Neuronal stem cell (in vitro differentiated cells): ENCODE data around the gene GABRB1.

Source experiments
- DNase-seq: peaks from one replicate; pipeline ENCODE4 v3.0.0-alpha.2; 2013; ENCODE audit warnings: low spot score
- H2AFZ ChIP-seq: one replicate; pipeline ENCODE4 v1.6.1; 2013; ENCODE audit warnings: mild to moderate bottlenecking, low read length, inconsistent platforms
- H2AK5ac ChIP-seq: 2 replicates; pipeline ENCODE4 v1.6.1; 2013; ENCODE audit warnings: low read depth, mild to moderate bottlenecking, inconsistent platforms, low read length, moderate library complexity, mixed read lengths
- H2BK120ac ChIP-seq: 2 replicates; pipeline ENCODE4 v1.6.1; 2013; ENCODE audit warnings: low read depth, mild to moderate bottlenecking, inconsistent platforms, low read length, moderate library complexity, mixed read lengths
- H2BK12ac ChIP-seq: one replicate; pipeline ENCODE4 v1.6.1; 2013; ENCODE audit warnings: low read length, inconsistent platforms
- H2BK15ac ChIP-seq: 2 replicates; pipeline ENCODE4 v1.6.1; 2013; ENCODE audit warnings: mild to moderate bottlenecking, low read length, inconsistent platforms, mixed read lengths
- H2BK5ac ChIP-seq: one replicate; pipeline ENCODE4 v1.6.1; 2013; ENCODE audit warnings: inconsistent platforms, mild to moderate bottlenecking, low read length, moderate library complexity
- H3K14ac ChIP-seq: one replicate; pipeline ENCODE4 v1.6.1; 2013; ENCODE audit warnings: low read length, inconsistent platforms
- H3K18ac ChIP-seq: 2 replicates; pipeline ENCODE4 v1.6.1; 2013; ENCODE audit warnings: low read length, inconsistent platforms
- H3K23ac ChIP-seq: 2 replicates; pipeline ENCODE4 v1.6.1; 2013; ENCODE audit warnings: low read depth, mild to moderate bottlenecking, mixed read lengths, low read length, inconsistent platforms; ENCODE audit not compliant: poor library complexity
- H3K27ac ChIP-seq: replicated peaks from 3 replicates; pipeline ENCODE4 v1.5.1; 2013; ENCODE audit warnings: low read length, inconsistent platforms
- H3K27me3 ChIP-seq, 3 experiments: 2 replicates each; pipeline ENCODE4 v1.6.1; 2013; ENCODE audit warnings: low read length in 3 of 3, mild to moderate bottlenecking in 2 of 3, inconsistent platforms in 1 of 3, low read depth in 1 of 3, mixed read lengths in 1 of 3, moderate library complexity in 1 of 3; ENCODE audit not compliant: control insufficient read depth in 3 of 3, insufficient read depth in 3 of 3
- H3K36me3 ChIP-seq, 2 donors: replicated peaks in 1 of 2; 2 replicates each; pipeline ENCODE4 v1.6.1; 2013; ENCODE audit warnings: low read length in 2 of 2; ENCODE audit not compliant: control insufficient read depth in 2 of 2, insufficient read depth in 2 of 2
- H3K4ac ChIP-seq: 2 replicates; pipeline ENCODE4 v1.6.1; 2013; ENCODE audit warnings: inconsistent platforms, mild to moderate bottlenecking, low read length, moderate library complexity
- H3K4me1 ChIP-seq, 2 donors: 1 replicate in 1 of 2; 2 replicates in 1 of 2; pipeline ENCODE4 v1.6.1; 2013; ENCODE audit warnings: low read length in 2 of 2, low read depth in 1 of 2; ENCODE audit not compliant: control insufficient read depth in 2 of 2, insufficient read depth in 1 of 2
- H3K4me2 ChIP-seq: one replicate; pipeline ENCODE4 v1.6.1; 2013; ENCODE audit warnings: mild to moderate bottlenecking, low read length, inconsistent platforms; ENCODE audit not compliant: insufficient read depth, poor library complexity, severe bottlenecking
- H3K4me3 ChIP-seq, 2 donors: 2 replicates each; pipeline ENCODE4 v1.5.1; 2013; ENCODE audit warnings: low read length in 2 of 2, mild to moderate bottlenecking in 2 of 2, inconsistent platforms in 1 of 2, moderate library complexity in 1 of 2
- H3K79me1 ChIP-seq: one replicate; pipeline ENCODE4 v1.6.1; 2013; ENCODE audit warnings: low read depth, mild to moderate bottlenecking, inconsistent platforms, low read length, moderate library complexity
- H3K9ac ChIP-seq: one replicate; pipeline ENCODE4 v1.6.1; 2013; ENCODE audit warnings: mild to moderate bottlenecking, low read depth, low read length, inconsistent platforms; ENCODE audit not compliant: poor library complexity
- H3K9me3 ChIP-seq, 2 donors: replicated peaks in 1 of 2; 2 replicates each; pipeline versions ENCODE3 to v1.6.1; 2013; ENCODE audit warnings: low read length in 2 of 2, mild to moderate bottlenecking in 2 of 2, inconsistent platforms in 1 of 2, low read depth in 1 of 2, mixed read lengths in 1 of 2, moderate library complexity in 1 of 2; ENCODE audit not compliant: control insufficient read depth in 2 of 2, insufficient read depth in 1 of 2
- H4K8ac ChIP-seq: one replicate; pipeline ENCODE4 v1.6.1; 2013; ENCODE audit warnings: low read depth, mild to moderate bottlenecking, inconsistent platforms, low read length, moderate library complexity
- H4K91ac ChIP-seq: one replicate; pipeline ENCODE4 v1.6.1; 2013; ENCODE audit warnings: low read length, low read depth, mild to moderate bottlenecking, inconsistent platforms; ENCODE audit not compliant: poor library complexity
- WGBS, 2 donors: extraction: QIAGEN DNeasy Blood & Tissue Kit; methylation state at CpG; one replicate each; pipeline ENCODE4 v1.1.7; 2013; ENCODE audit warnings: missing lambda C conversion rate in 2 of 2, mixed read lengths in 1 of 2; ENCODE audit not compliant: insufficient read length in 2 of 2, insufficient replicate concordance in 1 of 2; ENCODE audit errors: extremely low coverage in 2 of 2; 5-methylcytosine and 5-hydroxymethylcytosine counted together

GABRB1 gene

GRCh38 chr4:47045261-47045660 is 13.9 kb downstream of the GABRB1 start:
- no peak overlapping the region for H4K91ac ChIP-seq
- no peak overlapping the region for H2BK12ac ChIP-seq
- H3K14ac ChIP-seq: no peak overlapping the region
- no peak overlapping the region for H2BK5ac ChIP-seq
- no peak overlapping the region for H3K4me3 ChIP-seq
- H3K23ac ChIP-seq: no peak overlapping the region
- DNase-seq: no peak
- no peak overlapping the region for H2BK15ac ChIP-seq
- no peak overlapping the region for H4K8ac ChIP-seq
- no peak overlapping the region for H3K18ac ChIP-seq
- H2BK120ac ChIP-seq: no peak overlapping the region
- H2AFZ ChIP-seq: no peak overlapping the region
- no peaks in the 10 kb centered on the region for H3K36me3 ChIP-seq
- no peak overlapping the region for H3K27ac ChIP-seq
- H3K79me1 ChIP-seq: no peaks in the 10 kb centered on the region
- no peak overlapping the region for H2AK5ac ChIP-seq
- no peak overlapping the region for H3K4me2 ChIP-seq
- no peak overlapping the region for H3K4ac ChIP-seq
- H3K9ac ChIP-seq: no peak overlapping the region
- H3K27me3 ChIP-seq: no peaks in the 10 kb centered on the region
- no peaks in the 10 kb centered on the region for H3K4me1 ChIP-seq
- WGBS, 2 donors: no CpG with 5 or more reads among the region's 1 CpG
- H3K9me3 ChIP-seq: no peaks in the 10 kb centered on the region

- H3K4me1 ChIP-seq: no peaks in the 10 kb centered on the region
- no peak overlapping the region for H3K18ac ChIP-seq
- H3K23ac ChIP-seq: no peak overlapping the region
- H3K4me2 ChIP-seq: no peak overlapping the region
- H3K4me3 ChIP-seq: no peak overlapping the region
- H3K79me1 ChIP-seq: no peaks in the 10 kb centered on the region
- H3K36me3 ChIP-seq: no peaks in the 10 kb centered on the region
- H2BK5ac ChIP-seq: no peak overlapping the region
- DNase-seq: no peak
- H2BK120ac ChIP-seq: no peak overlapping the region
- H2BK12ac ChIP-seq: no peak overlapping the region
- no peak overlapping the region for H2AK5ac ChIP-seq
- WGBS, 2 donors: no CpG with 5 or more reads among the region's 3 CpGs
- H3K27me3 ChIP-seq: no peaks in the 10 kb centered on the region
- H3K27ac ChIP-seq: no peak overlapping the region
- no peak overlapping the region for H3K9ac ChIP-seq
- H3K14ac ChIP-seq: no peak overlapping the region
- no peaks in the 10 kb centered on the region for H3K9me3 ChIP-seq
- H2BK15ac ChIP-seq: no peak overlapping the region
- H3K4ac ChIP-seq: no peak overlapping the region
- no peak overlapping the region for H4K91ac ChIP-seq
- H4K8ac ChIP-seq: no peak overlapping the region
- no peak overlapping the region for H2AFZ ChIP-seq
Observed at GRCh38 chr4:47049347-47049746, 18.0 kb downstream of the GABRB1 start.

- H3K4me1 ChIP-seq: no peaks in the 10 kb centered on the region
- no peak overlapping the region for H2AK5ac ChIP-seq
- WGBS, 2 donors: no CpG with 5 or more reads among the region's 3 CpGs
- no peaks in the 10 kb centered on the region for H3K79me1 ChIP-seq
- no peak overlapping the region for H2AFZ ChIP-seq
- H3K27ac ChIP-seq: no peak overlapping the region
- H3K18ac ChIP-seq: no peak overlapping the region
- H2BK5ac ChIP-seq: no peak overlapping the region
- no peak for DNase-seq
- no peaks in the 10 kb centered on the region for H3K27me3 ChIP-seq
- H3K4me3 ChIP-seq: no peak overlapping the region
- no peak overlapping the region for H3K4ac ChIP-seq
- no peak overlapping the region for H3K9ac ChIP-seq
- no peak overlapping the region for H2BK120ac ChIP-seq
- no peak overlapping the region for H4K91ac ChIP-seq
- no peaks in the 10 kb centered on the region for H3K36me3 ChIP-seq
- H3K23ac ChIP-seq: no peak overlapping the region
- no peak overlapping the region for H2BK15ac ChIP-seq
- no peak overlapping the region for H3K4me2 ChIP-seq
- H3K14ac ChIP-seq: no peak overlapping the region
- H2BK12ac ChIP-seq: no peak overlapping the region
- no peaks in the 10 kb centered on the region for H3K9me3 ChIP-seq
- H4K8ac ChIP-seq: no peak overlapping the region
Observed at GRCh38 chr4:47050761-47051725, 19.7 kb downstream of the GABRB1 start.

GRCh38 chr4:47053485-47053884 is 22.1 kb downstream of the GABRB1 start:
- Histone ChIP-seq H3K27ac (no peak overlapping the region), H3K4me1 (peaks cover 0 to 2% of the 10 kb centered on the region in 2 donors), H2BK12ac (no peak overlapping the region), H3K14ac (no peak overlapping the region), H3K23ac (no peak overlapping the region), H3K9me3 (no peaks in the 10 kb centered on the region), H3K27me3 (no peaks in the 10 kb centered on the region), H3K18ac (no peak overlapping the region), H2BK15ac (no peak overlapping the region), H2BK5ac (no peak overlapping the region), H2AK5ac (no peak overlapping the region), H3K79me1 (no peaks in the 10 kb centered on the region), H3K4me3 (no peak overlapping the region), H3K4me2 (no peak overlapping the region), H3K9ac (no peak overlapping the region), H2AFZ (no peak overlapping the region), H4K8ac (no peak overlapping the region), H3K36me3 (no peaks in the 10 kb centered on the region), H4K91ac (no peak overlapping the region), H3K4ac (no peak overlapping the region), H2BK120ac (no peak overlapping the region)
- WGBS, 2 donors: no CpG with 5 or more reads among the region's 2 CpGs
- no peak for DNase-seq
